Activated B cell treated with CpG ODN at 0.5 μM for 24 hours (primary cell): ENCODE measurements around the gene ATAD3C. TPM values are rescaled to one million over a fixed set of nuclear protein-coding genes. Genes with fewer than 3 reads are reported as not detected.
A peak's percentile ranks its signal among the peaks of the same experiment; 100 is the strongest.

ENCODE experiments used
- ATAC-seq: fragments of 200-7000 bp; cut with Tn5 transposase; one replicate; pipeline ENCODE4 v1.10.0; 2021; ENCODE audit warnings: low read depth, mild to moderate bottlenecking, moderate library complexity
- CTCF ChIA-PET: fragments of 350-600 bp; sonication (Branson Sonifier 250); formaldehyde crosslinking; loops from one replicate; lab custom pipeline; 2021; ENCODE audit warnings: antibody characterized with exemption; lab: Charles Lee
- POLR2A ChIA-PET: fragments of 350-600 bp; sonication (Branson Sonifier 250); formaldehyde crosslinking; loops from one replicate; lab custom pipeline; 2021; ENCODE audit warnings: antibody characterized with exemption; lab: Charles Lee
- DNase-seq: peaks from one replicate; pipeline ENCODE4 v3.0.0; 2022
- H3K27ac Mint-ChIP-seq: one replicate; pipeline ENCODE4 v1.8.0; 2020; ENCODE audit warnings: mixed read lengths
- H3K27me3 Mint-ChIP-seq: one replicate; pipeline ENCODE4 v1.8.0; 2021; ENCODE audit warnings: mixed read lengths
- H3K36me3 Mint-ChIP-seq: one replicate; pipeline ENCODE4 v1.8.0; 2021; ENCODE audit warnings: low read depth, mixed read lengths
- H3K4me1 Mint-ChIP-seq: one replicate; pipeline ENCODE4 v1.8.0; 2021; ENCODE audit warnings: mixed read lengths
- H3K4me3 Mint-ChIP-seq: one replicate; pipeline ENCODE4 v1.8.0; 2020; ENCODE audit warnings: mild to moderate bottlenecking, mixed read lengths
- H3K9me3 Mint-ChIP-seq: one replicate; pipeline ENCODE4 v1.8.0; 2020; ENCODE audit warnings: mixed read lengths
- CTCF ChIP-seq: fragments of 200-600 bp; IDR thresholded peaks from one replicate; pipeline ENCODE4 v1.8.0; 2022; ENCODE audit warnings: antibody characterized with exemption, mild to moderate bottlenecking
- intact Hi-C: fragments of 100-400 bp; cut with micrococcal nuclease; formaldehyde crosslinking; loops from one replicate; pipeline ENCODE4 v1.15.1; 2024
- total RNA-seq: library from RNA; stranded (reverse); gene quantifications from 2 replicates; pipeline ENCODE4 v1.2.3, GENCODE V29; 2022

ATAD3C gene, protein sequence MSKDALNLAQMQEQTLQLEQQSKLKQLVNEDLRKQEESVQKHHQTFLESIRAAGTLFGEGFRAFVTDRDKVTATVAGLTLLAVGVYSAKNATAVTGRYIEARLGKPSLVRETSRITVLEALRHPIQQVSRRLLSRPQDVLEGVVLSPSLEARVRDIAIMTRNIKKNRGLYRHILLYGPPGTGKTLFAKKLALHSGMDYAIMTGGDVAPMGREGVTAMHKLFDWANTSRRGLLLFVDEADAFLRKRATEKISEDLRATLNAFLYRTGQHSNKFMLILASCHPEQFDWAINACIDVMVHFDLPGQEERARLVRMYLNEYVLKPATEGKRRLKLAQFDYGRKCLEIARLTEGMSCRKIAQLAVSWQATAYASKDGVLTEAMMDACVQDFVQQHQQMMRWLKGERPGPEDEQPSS
- 0.58 and 0.86 TPM in 2 replicates for total RNA-seq

DNA sequence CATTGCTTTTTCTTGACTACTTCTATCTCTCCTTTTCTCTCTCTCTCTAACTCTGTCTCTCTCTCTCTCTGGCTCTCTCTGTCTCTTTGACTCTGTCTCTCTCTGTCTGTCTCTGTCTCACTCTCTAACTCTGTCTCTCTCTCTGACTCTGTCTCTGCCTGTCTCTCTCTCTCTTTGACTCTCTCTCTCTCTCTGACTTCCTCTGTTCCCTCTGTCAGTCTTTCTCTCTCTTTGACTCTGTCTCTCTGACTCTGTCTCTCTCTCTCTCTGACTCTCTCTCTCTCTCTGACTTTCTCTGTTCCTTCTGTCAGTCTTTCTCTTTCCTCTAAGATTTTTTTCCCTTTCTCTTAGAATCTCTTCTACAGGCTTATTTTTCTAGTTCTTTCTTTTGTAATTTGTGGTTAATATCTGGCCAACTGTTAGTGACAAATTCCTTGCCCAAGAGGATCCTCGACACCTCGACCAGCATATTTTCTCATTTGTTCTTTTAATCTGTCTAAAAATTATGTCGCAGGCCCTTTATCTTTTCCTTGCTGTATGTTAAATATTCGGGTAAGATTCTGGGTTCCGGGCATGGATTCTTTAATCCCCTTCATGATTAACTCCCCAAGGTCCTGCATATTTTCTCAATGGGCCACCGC is at the start of gene ATAD3C:
TSS of gene ATAD3C (plus strand) at position 591 of the 641 bp plus-strand sequence. CDS start 995 bp downstream, outside the sequence.
- Mint-ChIP-seq H3K4me3 (no peak within 1 kb of the TSS), H3K9me3 (no peaks in the 10 kb centered on the region), H3K4me1 (no peaks in the 10 kb centered on the region), H3K36me3 (no peaks in the 10 kb centered on the region), H3K27ac (no peak within 1 kb of the TSS), H3K27me3 (no peaks in the 10 kb centered on the region)
- no peak for TF ChIP-seq CTCF
- intact Hi-C loops: no loop called here
- DNase-seq (no peak), ATAC-seq (no peak)
- POLR2A ChIA-PET: no interaction called here
- CTCF ChIA-PET: no interaction called here

DNA sequence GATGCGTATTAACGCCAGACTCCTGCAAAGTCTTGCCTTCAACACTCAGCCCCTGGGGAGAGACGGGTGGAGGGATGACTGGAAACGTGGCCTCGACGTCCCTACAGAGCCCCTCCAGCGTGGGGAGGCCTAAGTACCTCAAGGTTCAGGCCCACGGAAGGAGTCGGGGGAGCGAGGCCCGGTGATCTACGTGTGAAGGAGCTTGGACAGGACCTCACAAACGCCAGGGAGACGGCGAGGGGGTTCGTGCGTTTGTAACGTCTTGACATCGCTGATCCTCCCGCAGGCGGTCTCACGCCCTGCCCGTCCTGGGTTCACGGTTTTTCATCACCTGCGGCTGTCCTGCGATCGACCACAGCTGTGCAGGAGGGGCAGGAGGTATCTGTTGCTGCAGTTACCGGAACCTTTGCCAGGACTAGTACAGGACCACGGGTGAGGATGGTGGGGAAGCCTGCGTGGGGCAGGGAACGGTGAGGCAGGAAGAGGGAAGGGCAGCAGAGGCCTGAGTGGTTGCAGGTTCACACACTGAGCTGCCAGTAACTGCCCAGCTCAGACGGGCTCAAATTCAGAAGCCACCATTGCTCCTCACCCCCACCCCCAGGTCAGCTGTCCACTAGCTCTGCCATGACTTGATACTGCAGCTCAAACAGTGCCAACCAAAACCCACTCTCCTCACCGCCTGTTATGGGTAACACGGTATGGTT is 49.5 kb upstream of the ATAD3C start:
- POLR2A ChIA-PET: interaction anchor here (0.6 to 5.6 kb wide), 5 partner anchors 24 to 387 kb away, joined by 3 to 116 read pairs (median 7); partner anchors contain the start of gene AURKAIP1
- Mint-ChIP-seq H3K36me3 (peaks cover 74% of the 10 kb centered on the region), H3K9me3 (no peaks in the 10 kb centered on the region), H3K27me3 (no peaks in the 10 kb centered on the region), H3K4me1 (peaks cover 53% of the 10 kb centered on the region), H3K27ac (peak overlapping the region; percentile 86), H3K4me3 (peak overlapping the region; percentile 92)
- DNase-seq: no peak
- ATAC-seq: no peak
- intact Hi-C loops: loop anchor here (1.0 to 10.0 kb wide), 5 partner anchors 7 to 505 kb away; partner anchors contain the start of genes ATAD3B, AURKAIP1, MRPL20 and PUSL1
- TF ChIP-seq CTCF: no peak
- CTCF ChIA-PET: interaction anchor here (0.9 to 1.3 kb wide), 2 partner anchors 10 to 41 kb away, joined by 3 read pairs; no protein-coding TSS in a partner anchor

GRCh38 chr1:1400576-1401456 is 48.7 kb upstream of the ATAD3C start:
- no peak for TF ChIP-seq CTCF
- Mint-ChIP-seq H3K36me3 (peaks cover 74% of the 10 kb centered on the region), H3K9me3 (no peaks in the 10 kb centered on the region), H3K4me3 (peak overlapping the region; percentile 92), H3K27ac (peak overlapping the region; percentile 86), H3K4me1 (peaks cover 52% of the 10 kb centered on the region), H3K27me3 (no peaks in the 10 kb centered on the region)
- intact Hi-C loops: loop anchor here (10.0 kb wide), 1 partner anchor 504 kb away; no protein-coding TSS in a partner anchor
- DNase-seq: no peak
- CTCF ChIA-PET: interaction anchor here (0.9 kb wide), 1 partner anchor 40 kb away, joined by 3 read pairs; no protein-coding TSS in a partner anchor
- POLR2A ChIA-PET: interaction anchor here (0.6 to 5.6 kb wide), 3 partner anchors 24 to 388 kb away, joined by 3 to 116 read pairs (median 7); partner anchors contain the start of gene AURKAIP1
- no peak for ATAC-seq

DNA sequence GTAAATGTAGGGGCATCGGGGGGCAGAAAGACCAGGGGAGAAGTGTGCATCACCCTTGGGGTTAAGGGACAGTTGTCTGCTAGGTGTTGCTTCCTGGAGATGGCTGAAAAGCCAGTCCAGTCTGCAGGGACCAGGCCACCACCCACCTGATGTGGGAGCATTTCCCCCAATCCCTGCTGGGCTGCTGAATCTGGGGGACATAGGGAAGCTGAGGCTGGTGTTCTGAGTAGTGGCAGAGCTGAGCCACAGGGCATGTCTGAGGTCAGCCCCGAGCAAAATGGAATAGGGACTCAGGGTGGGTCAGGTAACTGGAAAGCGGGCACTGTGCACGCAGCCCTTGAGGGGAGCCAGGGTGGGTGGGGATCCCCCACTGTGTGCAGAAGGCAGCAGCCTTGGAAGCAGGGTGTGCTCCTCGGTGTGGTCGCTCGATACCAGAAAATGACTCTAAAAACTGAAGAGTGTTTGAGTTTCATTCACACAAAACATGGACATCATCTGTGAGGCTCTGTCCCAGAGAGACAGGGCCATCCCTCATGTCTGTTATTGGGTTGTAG is 48.0 kb upstream of the ATAD3C start:
- H3K4me1 Mint-ChIP-seq: peaks cover 54% of the 10 kb centered on the region
- peaks cover 77% of the 10 kb centered on the region for H3K36me3 Mint-ChIP-seq
- DNase-seq (no peak), ATAC-seq (no peak)
- H3K27me3 Mint-ChIP-seq: no peaks in the 10 kb centered on the region
- H3K9me3 Mint-ChIP-seq: no peaks in the 10 kb centered on the region
- TF ChIP-seq CTCF: no peak
- CTCF ChIA-PET: no interaction called here
- intact Hi-C loops: loop anchor here (10.0 kb wide), 1 partner anchor 503 kb away; no protein-coding TSS in a partner anchor
- peak overlapping the region; percentile 44 for H3K4me3 Mint-ChIP-seq
- POLR2A ChIA-PET: interaction anchor here (1.7 kb wide), 1 partner anchor 27 kb away, joined by 7 read pairs; the partner anchor contains the start of gene AURKAIP1
- no peak overlapping the region for H3K27ac Mint-ChIP-seq
